Mesothelial cell of epicardium (in vitro differentiated cells): ENCODE data around the gene PCDHGA10. TPM values are rescaled to one million over a fixed set of nuclear protein-coding genes. Genes with fewer than 3 reads are reported as not detected.
"Not testable (repeated sequence)": the region's sequence is repeated elsewhere in the genome, so short reads cannot be mapped to it uniquely, and the experiment has no call there.

Source experiments
- DNase-seq, 2 experiments: peaks; one replicate each; pipeline ENCODE4 v3.0.0; 2021; ENCODE audit warnings: low spot score in 2 of 2; ENCODE audit not compliant: unreplicated experiment in 2 of 2
- H3K27ac Mint-ChIP-seq: 2 replicates; pipeline ENCODE4 v1.8.0; 2021; ENCODE audit warnings: mixed read lengths
- H3K27me3 Mint-ChIP-seq: 2 replicates; pipeline ENCODE4 v1.8.0; 2021; ENCODE audit warnings: low read depth, mixed read lengths
- H3K36me3 Mint-ChIP-seq: 2 replicates; pipeline ENCODE4 v1.8.0; 2021; ENCODE audit warnings: mixed read lengths
- H3K4me1 Mint-ChIP-seq: 2 replicates; pipeline ENCODE4 v1.8.0; 2021; ENCODE audit warnings: mixed read lengths
- H3K4me3 Mint-ChIP-seq: 2 replicates; pipeline ENCODE4 v1.8.0; 2021; ENCODE audit warnings: mild to moderate bottlenecking, moderate library complexity, mixed read lengths
- H3K9me3 Mint-ChIP-seq: 2 replicates; pipeline ENCODE4 v1.8.0; 2021; ENCODE audit warnings: mixed read lengths
- CTCF ChIP-seq: fragments of 200-600 bp; sonication (generic); IDR thresholded peaks from one replicate; pipeline ENCODE4 v1.5.0; 2021; ENCODE audit warnings: antibody characterized with exemption; ENCODE audit not compliant: unreplicated experiment
- total RNA-seq: library from RNA; stranded (reverse); gene quantifications from 3 replicates; pipeline ENCODE4 v1.2.1, GENCODE V29; 2021

Gene PCDHGA10
- total RNA-seq, 1 donor from 2014 or later = 33.4 TPM

GRCh38 chr5:141421489-141421855, 8.7 kb downstream of the PCDHGA10 start:
- no peak for TF ChIP-seq CTCF
- Mint-ChIP-seq H3K36me3 (peaks cover 81% of the 10 kb centered on the region), H3K27me3 (no peaks in the 10 kb centered on the region), H3K9me3 (peaks cover 58% of the 10 kb centered on the region), H3K4me3 (no peak overlapping the region), H3K27ac (no peak overlapping the region), H3K4me1 (no peaks in the 10 kb centered on the region)
- DNase-seq = no peak

GRCh38 chr5:141422742-141423291, 10.0 kb downstream of the PCDHGA10 start:
- Mint-ChIP-seq H3K9me3 (peaks cover 62% of the 10 kb centered on the region), H3K4me3 (no peak overlapping the region), H3K27me3 (no peaks in the 10 kb centered on the region), H3K36me3 (peaks cover 84% of the 10 kb centered on the region), H3K4me1 (no peaks in the 10 kb centered on the region), H3K27ac (no peak overlapping the region)
- no peak for DNase-seq
- no peak for TF ChIP-seq CTCF

GRCh38 chr5:141427783-141428426, 15.1 kb downstream of the PCDHGA10 start:
- Mint-ChIP-seq H3K9me3 (peaks cover 61% of the 10 kb centered on the region), H3K36me3 (peaks cover 69% of the 10 kb centered on the region), H3K27me3 (no peaks in the 10 kb centered on the region)

GRCh38 chr5:141430332-141431113, 17.7 kb downstream of the PCDHGA10 start, which contains the start of gene PCDHGA12:
PCDHGA12 (plus strand) TSS chr5:141430507; CDS start chr5:141430760, 253 bp downstream.
- H3K27me3 Mint-ChIP-seq = no peaks in the 10 kb centered on the region
- peaks cover 56% of the 10 kb centered on the region for H3K9me3 Mint-ChIP-seq
- no peak for DNase-seq
- H3K27ac Mint-ChIP-seq = peak within 1 kb of the TSS; percentile 9
- H3K4me1 Mint-ChIP-seq = no peaks in the 10 kb centered on the region
- TF ChIP-seq CTCF = no peak
- peaks cover 67% of the 10 kb centered on the region for H3K36me3 Mint-ChIP-seq
- no peak within 1 kb of the TSS for H3K4me3 Mint-ChIP-seq

More at GRCh38 chr5:141427783-141428426, 15.1 kb downstream of the PCDHGA10 start:
- H3K4me1 Mint-ChIP-seq = no peaks in the 10 kb centered on the region
- DNase-seq = no peak
- TF ChIP-seq CTCF = no peak
- H3K4me3 Mint-ChIP-seq = no peak overlapping the region
- H3K27ac Mint-ChIP-seq = no peak overlapping the region

- Mint-ChIP-seq H3K27me3 (no peaks in the 10 kb centered on the region), H3K9me3 (peaks cover 56% of the 10 kb centered on the region), H3K4me3 (no peak overlapping the region), H3K27ac (no peak overlapping the region), H3K4me1 (no peaks in the 10 kb centered on the region), H3K36me3 (peaks cover 65% of the 10 kb centered on the region)
- no peak for TF ChIP-seq CTCF
- no peak for DNase-seq
These were observed 18.5 kb downstream of the PCDHGA10 start for GRCh38 chr5:141431286-141431685.

- H3K4me1 Mint-ChIP-seq, H3K27me3 Mint-ChIP-seq, H3K27ac Mint-ChIP-seq, H3K4me3 Mint-ChIP-seq, DNase-seq: not testable (repeated sequence)
- peaks cover 58% of the 10 kb centered on the region for H3K9me3 Mint-ChIP-seq
- H3K36me3 Mint-ChIP-seq = peaks cover 65% of the 10 kb centered on the region
These were observed 19.5 kb downstream of the PCDHGA10 start for GRCh38 chr5:141432308-141432707.

GRCh38 chr5:141432726-141433125, 19.9 kb downstream of the PCDHGA10 start:
- Mint-ChIP-seq H3K9me3 (peaks cover 60% of the 10 kb centered on the region), H3K36me3 (peaks cover 65% of the 10 kb centered on the region)
- not testable (repeated sequence) for H3K4me3 Mint-ChIP-seq, H3K27me3 Mint-ChIP-seq, DNase-seq, H3K27ac Mint-ChIP-seq, H3K4me1 Mint-ChIP-seq
